Esophagus (tissue), 2 donors: ENCODE results near the gene KLHL28. TPM values are rescaled to one million over a fixed set of nuclear protein-coding genes. Genes with fewer than 3 reads are reported as not detected.
A peak's percentile ranks its signal among the peaks of the same experiment; 100 is the strongest.

Source experiments
- H3K27ac ChIP-seq, 2 donors: one replicate each; pipeline ENCODE4 v1.5.1; 2013; ENCODE audit warnings: low read depth in 2 of 2, mild to moderate bottlenecking in 2 of 2, inconsistent platforms in 1 of 2, low read length in 1 of 2, moderate library complexity in 1 of 2
- H3K27me3 ChIP-seq, 2 donors: one replicate each; pipeline ENCODE4 v1.6.1; 2013; ENCODE audit warnings: low read length in 2 of 2, control low read depth in 1 of 2, mild to moderate bottlenecking in 1 of 2; ENCODE audit not compliant: insufficient read depth in 2 of 2, control insufficient read depth in 1 of 2
- H3K36me3 ChIP-seq, 2 donors: one replicate each; pipeline ENCODE4 v1.6.1; 2013; ENCODE audit warnings: low read length in 1 of 2; ENCODE audit not compliant: control insufficient read depth in 2 of 2, insufficient read depth in 2 of 2
- H3K4me1 ChIP-seq, 2 donors: one replicate each; pipeline ENCODE4 v1.6.1; 2013; ENCODE audit warnings: low read length in 1 of 2; ENCODE audit not compliant: control insufficient read depth in 2 of 2, insufficient read depth in 2 of 2
- H3K4me3 ChIP-seq, 2 donors: one replicate each; pipeline ENCODE4 v1.5.1; 2013; ENCODE audit warnings: low read length in 2 of 2, mild to moderate bottlenecking in 2 of 2, low read depth in 1 of 2, moderate library complexity in 1 of 2
- H3K9me3 ChIP-seq, 2 donors: one replicate each; pipeline ENCODE4 v1.6.1; 2013; ENCODE audit warnings: mild to moderate bottlenecking in 2 of 2, low read depth in 1 of 2, low read length in 1 of 2, moderate library complexity in 1 of 2; ENCODE audit not compliant: control insufficient read depth in 2 of 2, insufficient read depth in 1 of 2
- WGBS, 2 donors: extraction: QIAGEN DNeasy Blood & Tissue Kit; methylation state at CpG; one replicate each; pipeline ENCODE4 v1.1.7; 2013; 5-methylcytosine and 5-hydroxymethylcytosine counted together
- polyA plus RNA-seq, 2 donors: library from polyadenylated mRNA; stranded (reverse); fragments of 200-250 nt; gene quantifications; one replicate each; pipeline ENCODE4 v1.2.3, GENCODE V29; 2013
- donor health status: healthy with polysubstance abuse.
- donor health status: Bipolar disorder and iron deficiency.

KLHL28 gene
- polyA plus RNA-seq, 2 donors, result 2.3 to 2.6 TPM

DNA sequence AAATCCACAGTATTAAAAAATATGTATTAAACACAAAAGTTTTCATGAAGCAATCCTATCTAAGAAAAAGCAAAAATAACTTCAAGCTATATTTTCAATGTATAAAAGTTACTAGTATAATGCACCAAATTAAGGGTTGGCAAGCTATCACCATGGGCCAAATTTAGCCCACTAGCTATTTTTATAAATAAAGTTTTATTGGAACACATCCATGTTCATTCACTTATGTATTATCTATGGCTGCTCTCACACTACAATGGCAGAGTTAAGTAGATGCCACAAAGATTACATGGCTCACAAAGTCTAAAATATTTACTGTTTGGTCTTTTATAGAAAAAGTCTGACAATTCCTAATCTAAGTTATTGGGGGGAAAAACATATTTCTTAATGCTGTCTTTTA is 17.6 kb downstream of the KLHL28 start:
- H3K4me3 ChIP-seq, result no peak overlapping the region
- H3K4me1 ChIP-seq, result no peaks in the 10 kb centered on the region
- no peaks in the 10 kb centered on the region for H3K9me3 ChIP-seq
- H3K27ac ChIP-seq, result no peak overlapping the region
- H3K36me3 ChIP-seq, result peaks cover 0 to 8% of the 10 kb centered on the region in 2 donors
- no peaks in the 10 kb centered on the region for H3K27me3 ChIP-seq

- H3K27ac ChIP-seq, result no peak overlapping the region
- no peaks in the 10 kb centered on the region for H3K4me1 ChIP-seq
- no peaks in the 10 kb centered on the region for H3K27me3 ChIP-seq
- WGBS, 2 donors, result 97% methylated on average over 1 of the region's 1 CpG
- H3K4me3 ChIP-seq, result no peak overlapping the region
- no peaks in the 10 kb centered on the region for H3K9me3 ChIP-seq
- peaks cover 0 to 11% of the 10 kb centered on the region in 2 donors for H3K36me3 ChIP-seq
Measured at GRCh38 chr14:44942436-44942835, 19.3 kb downstream of the KLHL28 start.

- no peak overlapping the region for H3K27ac ChIP-seq
- no peaks in the 10 kb centered on the region for H3K4me1 ChIP-seq
- no peaks in the 10 kb centered on the region for H3K9me3 ChIP-seq
- no peaks in the 10 kb centered on the region for H3K27me3 ChIP-seq
- H3K36me3 ChIP-seq, result peaks cover 0 to 11% of the 10 kb centered on the region in 2 donors
- WGBS, 2 donors, result 95 to 100% methylated on average over 1 to 2 of the region's 2 CpGs
- H3K4me3 ChIP-seq, result no peak overlapping the region
Measured at GRCh38 chr14:44941591-44941990, 20.2 kb downstream of the KLHL28 start.

DNA sequence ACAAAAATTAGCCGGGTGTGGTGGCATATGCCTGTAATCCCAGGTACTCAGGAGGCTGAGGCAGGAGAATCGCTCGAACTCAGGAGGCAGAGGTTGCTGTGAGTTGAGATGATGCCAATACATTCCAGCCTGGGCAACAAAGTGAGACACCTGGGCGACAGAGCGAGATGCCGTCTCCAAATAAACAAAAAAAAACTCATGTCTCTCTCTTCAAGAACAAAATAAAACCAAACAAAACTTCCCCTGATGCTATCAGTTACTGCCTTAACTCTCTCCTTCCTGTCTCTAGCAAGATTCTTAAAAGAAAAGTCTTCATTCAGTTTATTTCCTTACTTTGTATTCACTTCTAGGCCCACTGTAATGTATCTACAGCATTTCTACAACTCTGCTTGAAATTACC is 20.8 kb downstream of the KLHL28 start:
- Histone ChIP-seq H3K27me3 (no peaks in the 10 kb centered on the region), H3K36me3 (peaks cover 0 to 11% of the 10 kb centered on the region in 2 donors), H3K27ac (no peak overlapping the region), H3K4me3 (no peak overlapping the region), H3K4me1 (no peaks in the 10 kb centered on the region), H3K9me3 (no peaks in the 10 kb centered on the region)
- 87 to 95% methylated on average over 6 of the region's 6 CpGs for WGBS, 2 donors

- H3K4me3 ChIP-seq, result no peak overlapping the region
- H3K9me3 ChIP-seq, result no peaks in the 10 kb centered on the region
- peaks cover 0 to 7% of the 10 kb centered on the region in 2 donors for H3K36me3 ChIP-seq
- no peaks in the 10 kb centered on the region for H3K4me1 ChIP-seq
- H3K27me3 ChIP-seq, result no peaks in the 10 kb centered on the region
- H3K27ac ChIP-seq, result no peak overlapping the region
Measured at GRCh38 chr14:44940211-44940610, 21.5 kb downstream of the KLHL28 start.

DNA sequence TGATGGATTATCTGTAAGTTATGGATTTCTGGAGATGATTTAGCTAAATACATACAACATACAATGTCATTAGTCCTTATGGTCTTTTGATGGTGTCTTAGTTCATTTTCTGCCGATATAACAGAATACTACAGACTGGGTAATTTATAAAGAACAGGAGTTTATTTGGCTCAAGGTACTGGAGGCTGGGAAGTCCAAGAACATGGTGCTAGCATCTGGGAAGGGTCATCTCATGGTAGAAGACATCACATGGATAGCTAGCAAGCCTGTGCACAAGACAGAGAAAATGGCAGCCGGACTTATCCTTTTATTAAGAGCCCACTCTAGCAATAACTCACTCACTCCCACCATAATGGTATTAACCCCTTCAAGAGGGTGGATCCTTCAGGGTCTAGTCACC is 24.2 kb downstream of the KLHL28 start:
- WGBS, 2 donors, result 96 to 99% methylated on average over 2 of the region's 2 CpGs
- H3K4me1 ChIP-seq, result no peaks in the 10 kb centered on the region
- peaks cover 0 to 4% of the 10 kb centered on the region in 2 donors for H3K36me3 ChIP-seq
- H3K9me3 ChIP-seq, result no peaks in the 10 kb centered on the region
- no peak overlapping the region for H3K4me3 ChIP-seq
- H3K27me3 ChIP-seq, result no peaks in the 10 kb centered on the region
- H3K27ac ChIP-seq, result no peak overlapping the region

- Histone ChIP-seq H3K36me3 (peaks cover 0 to 4% of the 10 kb centered on the region in 2 donors), H3K9me3 (no peaks in the 10 kb centered on the region), H3K27me3 (no peaks in the 10 kb centered on the region), H3K27ac (no peak overlapping the region), H3K4me3 (no peak overlapping the region), H3K4me1 (no peaks in the 10 kb centered on the region)
- WGBS, 2 donors, result 92 to 94% methylated on average over 2 of the region's 2 CpGs
Measured at GRCh38 chr14:44935155-44935554, 26.6 kb downstream of the KLHL28 start.

DNA sequence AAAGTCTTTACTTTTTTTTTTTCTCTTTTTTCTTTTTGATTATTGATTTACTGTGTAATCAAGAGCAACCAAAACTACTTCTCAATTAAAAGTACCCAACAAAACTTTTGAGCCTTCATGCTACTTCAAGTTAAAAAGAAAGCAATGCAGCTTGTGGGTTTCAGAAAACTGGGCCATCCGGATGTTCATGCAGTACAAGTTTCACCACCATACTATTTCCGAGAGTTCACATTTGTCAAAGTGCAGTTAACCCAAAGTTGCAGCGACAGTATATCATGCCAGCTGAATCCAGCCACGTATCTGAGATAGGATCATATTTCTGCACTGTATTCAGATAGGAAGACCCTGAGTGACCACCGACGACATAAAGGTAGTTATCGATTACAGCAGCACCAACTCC is 33.0 kb downstream of the KLHL28 start:
- Histone ChIP-seq H3K36me3 (no peaks in the 10 kb centered on the region), H3K27ac (no peak overlapping the region), H3K9me3 (no peaks in the 10 kb centered on the region), H3K27me3 (no peaks in the 10 kb centered on the region), H3K4me3 (no peak overlapping the region), H3K4me1 (no peaks in the 10 kb centered on the region)
- WGBS, 2 donors, result 85 to 88% methylated on average over 7 of the region's 7 CpGs

DNA sequence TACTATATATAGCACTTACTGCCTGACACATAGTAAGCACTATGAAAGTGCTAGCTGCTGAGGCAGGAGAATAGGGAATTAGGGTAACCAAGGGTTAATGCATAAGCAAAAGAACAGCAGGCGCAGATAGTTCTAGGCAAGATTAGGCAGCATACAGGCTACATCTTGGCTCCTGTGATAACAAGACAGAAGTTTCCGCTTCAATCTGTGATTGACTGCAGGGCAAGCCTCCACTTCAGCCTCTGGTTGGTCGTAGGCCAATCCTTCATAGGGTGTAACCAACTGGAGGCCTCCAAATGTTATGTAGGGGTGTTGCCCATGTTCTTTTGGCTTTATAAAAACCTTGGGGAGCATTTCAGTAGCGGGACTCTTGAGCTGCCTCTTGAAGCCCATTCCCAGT is 46.9 kb downstream of the KLHL28 start:
- peaks cover 0 to 3% of the 10 kb centered on the region in 2 donors for H3K9me3 ChIP-seq
- H3K4me3 ChIP-seq, result no peak overlapping the region
- H3K4me1 ChIP-seq, result peaks cover 0 to 3% of the 10 kb centered on the region in 2 donors
- WGBS, 2 donors, result 32 to 42% methylated on average over 4 of the region's 4 CpGs
- no peaks in the 10 kb centered on the region for H3K27me3 ChIP-seq
- no peak overlapping the region for H3K27ac ChIP-seq
- no peaks in the 10 kb centered on the region for H3K36me3 ChIP-seq

DNA sequence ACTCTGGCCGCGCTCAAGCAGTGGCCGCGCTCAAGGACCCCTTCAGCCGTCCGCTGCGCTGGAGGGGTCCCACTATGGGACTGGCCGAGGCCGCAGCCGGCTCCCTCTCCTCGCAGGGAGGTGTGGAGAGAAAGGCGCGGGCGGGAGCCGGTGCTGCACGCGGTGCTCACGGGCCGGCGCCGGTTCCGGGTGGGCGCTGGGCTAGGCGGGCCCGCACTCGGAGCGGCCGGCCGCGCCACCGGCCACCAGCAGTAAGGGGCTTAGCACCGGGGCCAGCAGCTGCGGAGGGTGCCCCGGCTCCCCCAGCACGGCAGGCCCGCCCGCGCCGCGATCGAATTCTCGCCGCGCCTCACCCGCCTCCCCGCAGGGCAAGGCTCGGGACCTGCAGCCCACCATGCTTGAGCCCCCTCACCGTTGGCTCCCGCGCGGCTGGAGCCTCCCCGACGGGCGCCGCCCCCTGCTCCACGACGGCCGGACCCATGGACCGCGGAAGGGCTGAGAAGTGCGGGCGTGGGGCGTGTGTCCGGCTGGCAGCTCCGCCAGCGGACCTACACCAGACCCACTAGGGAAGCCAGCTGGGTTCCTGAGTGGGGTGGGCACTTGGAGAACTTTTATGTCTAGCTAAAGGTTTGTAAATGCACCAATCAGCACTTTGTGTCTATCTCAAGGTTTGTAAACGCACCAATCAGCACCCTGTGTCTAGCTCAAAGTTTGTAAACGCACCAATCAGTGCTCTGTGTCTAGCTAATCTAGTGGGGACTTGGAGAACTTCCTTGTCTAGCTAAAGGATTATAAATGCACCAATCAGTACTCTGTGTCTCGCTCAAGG is 49.5 kb downstream of the KLHL28 start:
- H3K27me3 ChIP-seq, result no peaks in the 10 kb centered on the region
- peak overlapping the region; percentile 40 to 50 for H3K4me3 ChIP-seq
- no peak overlapping the region for H3K27ac ChIP-seq
- peaks cover 0 to 3% of the 10 kb centered on the region in 2 donors for H3K4me1 ChIP-seq
- no peaks in the 10 kb centered on the region for H3K36me3 ChIP-seq
- WGBS, 2 donors, result 18 to 19% methylated on average over 53 to 69 of the region's 69 CpGs
- peaks cover 0 to 3% of the 10 kb centered on the region in 2 donors for H3K9me3 ChIP-seq
